G401.6 (cell line): ENCODE results near the gene SLC24A4.

Experiments used
- FAIRE-seq: peaks from 2 replicates; lab custom pipeline; 2012; peaks lifted over from hg19 to GRCh38; lab: Jason Lieb, UNC

The SLC24A4 gene

GRCh38 chr14:92482621-92483319 is 159.8 kb downstream of the SLC24A4 start:
- FAIRE-seq, result no peak

- FAIRE-seq, result no peak
Measured at GRCh38 chr14:92484132-92484823, 161.3 kb downstream of the SLC24A4 start.

- FAIRE-seq, result no peak
Measured at GRCh38 chr14:92486881-92487280, 163.9 kb downstream of the SLC24A4 start.

GRCh38 chr14:92487513-92488133 is 164.7 kb downstream of the SLC24A4 start:
- no peak for FAIRE-seq

DNA sequence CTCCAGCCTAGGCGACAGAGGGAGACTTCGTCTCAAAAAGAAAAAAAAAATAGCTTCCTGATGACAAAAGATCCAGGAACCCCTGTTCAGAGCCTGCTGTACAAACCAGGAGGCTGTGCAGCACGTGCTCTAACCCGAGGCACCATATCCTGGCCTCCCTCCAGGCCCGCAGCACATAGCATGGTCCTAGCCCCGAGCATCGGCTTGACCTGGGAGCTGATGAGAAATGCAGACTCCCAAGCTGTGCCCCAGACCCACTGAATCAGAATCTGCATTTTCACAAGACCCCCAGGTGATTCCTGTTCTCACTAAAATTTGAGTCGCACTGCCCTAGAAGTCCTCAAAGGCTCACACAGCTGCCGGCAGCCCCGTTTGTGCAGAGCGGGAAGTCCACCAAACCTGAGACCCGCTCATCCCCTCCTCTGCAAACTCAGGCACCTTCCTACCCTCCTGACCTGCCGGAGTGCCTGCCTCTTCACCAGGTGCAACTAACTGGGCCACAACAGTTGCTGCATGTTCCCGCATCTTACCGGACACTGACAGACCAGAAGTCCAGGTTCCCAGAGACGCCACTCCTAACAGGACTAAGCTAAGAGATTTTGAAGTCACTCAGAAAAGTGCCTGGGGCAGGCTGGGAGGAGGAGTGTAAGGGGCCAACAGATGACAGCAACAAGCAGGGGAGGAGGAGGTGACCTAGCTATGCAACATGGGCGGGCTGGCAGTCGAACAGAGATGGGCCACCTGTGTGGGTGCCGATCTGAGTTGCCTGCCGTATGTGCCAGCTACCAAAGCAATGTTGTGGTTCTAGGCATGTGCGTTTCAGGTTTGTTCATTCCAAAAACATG is 166.7 kb downstream of the SLC24A4 start:
- no peak for FAIRE-seq

GRCh38 chr14:92490239-92490959 is 167.4 kb downstream of the SLC24A4 start:
- no peak for FAIRE-seq

DNA sequence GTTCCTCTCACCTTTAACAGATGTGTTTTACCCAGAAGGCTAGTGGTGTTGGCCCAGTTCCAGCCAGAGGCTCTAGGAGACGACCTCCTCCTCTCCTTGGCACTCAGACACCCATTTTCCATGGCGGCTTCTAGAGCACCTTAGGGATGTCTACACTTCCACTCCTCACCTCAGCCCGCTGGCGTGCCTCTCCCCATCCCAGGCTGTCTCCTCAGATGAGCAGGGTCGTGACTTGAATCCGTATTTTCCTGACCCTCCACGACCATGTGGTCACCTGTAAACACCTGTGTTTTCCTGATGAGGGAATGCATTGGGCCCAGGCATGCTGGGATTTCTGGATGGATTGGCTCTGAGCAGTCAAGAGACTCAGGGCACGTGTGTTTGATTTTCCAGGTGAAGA is 168.8 kb downstream of the SLC24A4 start:
- no peak for FAIRE-seq

DNA sequence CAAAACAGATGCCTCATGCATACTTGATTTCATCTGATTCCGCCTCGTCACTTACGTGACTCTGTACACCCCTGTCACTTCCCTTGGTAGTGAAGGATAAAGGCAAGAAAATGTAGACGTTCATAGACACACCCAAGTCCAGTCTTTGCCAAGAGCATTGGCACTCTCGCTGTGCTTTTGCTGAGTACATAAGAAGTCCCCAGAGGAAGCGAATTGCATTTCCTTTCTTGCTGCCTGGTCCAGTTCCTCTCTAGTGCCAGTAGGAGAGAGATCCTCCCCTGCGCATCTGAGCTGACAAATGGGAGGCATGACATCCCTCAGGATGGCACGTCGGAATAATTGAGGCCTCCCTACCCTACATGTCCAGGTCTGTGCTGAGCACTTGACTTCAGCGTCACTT is 169.3 kb downstream of the SLC24A4 start:
- FAIRE-seq, result no peak

DNA sequence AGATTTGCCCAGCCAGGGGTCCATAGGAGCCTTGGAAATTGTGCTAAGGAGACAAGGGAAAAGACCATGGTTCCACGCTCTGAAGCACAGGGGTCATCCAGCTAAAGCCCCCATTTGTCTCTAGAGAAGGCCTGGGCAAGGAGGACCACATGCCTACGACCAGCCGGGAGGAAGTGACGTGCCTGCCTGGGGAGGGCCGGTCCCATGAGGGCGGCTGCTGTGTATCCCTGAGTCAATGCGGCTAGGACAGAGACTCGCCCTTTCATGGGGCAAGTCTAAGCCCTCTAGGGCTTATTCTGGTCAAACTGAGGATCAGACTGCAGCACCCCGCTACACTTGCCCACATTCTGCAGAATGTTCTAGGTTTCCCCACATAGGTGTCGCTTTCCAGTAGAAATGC is 170.1 kb downstream of the SLC24A4 start:
- FAIRE-seq, result no peak

DNA sequence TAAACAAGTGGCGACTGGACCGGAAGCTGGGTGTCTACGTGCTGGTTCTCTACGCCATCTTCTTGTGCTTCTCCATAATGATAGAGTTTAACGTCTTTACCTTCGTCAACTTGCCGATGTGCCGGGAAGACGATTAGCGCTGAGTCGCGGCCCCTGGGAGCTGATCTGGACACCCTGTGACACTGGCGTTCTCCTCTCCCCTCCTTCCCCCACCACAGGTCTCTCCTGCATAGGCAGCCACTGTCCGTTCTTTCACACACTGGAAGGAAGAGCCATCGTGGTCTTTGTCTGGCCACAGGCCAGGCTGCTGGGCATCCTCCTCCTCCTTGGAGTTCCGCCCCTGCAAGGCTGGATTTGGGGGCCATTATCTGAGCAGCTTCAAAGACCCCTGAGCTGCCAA is 170.5 kb downstream of the SLC24A4 start:
- FAIRE-seq, result no peak

GRCh38 chr14:92494512-92494911 is 171.5 kb downstream of the SLC24A4 start:
- no peak for FAIRE-seq

- no peak for FAIRE-seq
Measured at GRCh38 chr14:92495027-92495426, 172.1 kb downstream of the SLC24A4 start.

- FAIRE-seq, result no peak
Measured at GRCh38 chr14:92496191-92496857, 173.4 kb downstream of the SLC24A4 start.

DNA sequence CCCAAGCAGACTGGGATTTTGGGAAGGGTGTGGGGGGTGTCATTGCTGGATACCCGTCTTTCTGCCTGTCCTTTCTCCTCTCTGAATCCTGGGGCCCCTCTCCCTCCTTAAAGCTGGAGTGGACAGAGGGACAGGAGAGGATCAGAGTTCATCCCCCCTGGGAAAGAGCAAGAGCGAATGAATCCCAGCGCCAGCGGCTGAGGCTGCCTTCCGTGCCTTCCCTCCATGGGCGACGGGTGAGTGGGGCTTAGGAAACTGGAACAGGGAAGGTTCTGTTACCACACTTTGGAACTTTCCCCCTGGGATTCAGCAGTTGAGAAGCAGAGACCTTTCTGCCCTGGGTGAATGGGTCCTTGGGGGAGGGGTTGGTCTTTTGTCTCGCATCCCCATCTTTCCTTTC is 174.4 kb downstream of the SLC24A4 start:
- no peak for FAIRE-seq

DNA sequence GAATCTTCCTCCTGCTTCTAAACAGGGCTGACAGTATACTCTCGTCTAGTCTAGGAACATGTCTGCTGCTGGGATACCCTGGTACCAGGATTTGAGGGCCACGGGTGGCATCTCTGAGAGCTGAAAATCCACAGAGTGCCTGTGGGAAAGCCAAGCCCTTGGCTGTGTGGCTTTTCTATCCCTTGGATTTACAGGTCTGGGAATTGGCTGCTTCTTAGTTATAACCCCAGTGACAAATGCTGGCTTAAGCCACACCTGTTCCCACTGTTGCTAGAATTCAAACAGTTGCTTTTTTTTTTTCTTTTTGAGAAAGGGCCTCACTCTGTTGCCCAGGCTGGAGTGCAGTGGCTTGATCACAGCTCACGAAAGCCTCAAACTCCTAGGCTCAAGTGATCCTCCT is 176.3 kb downstream of the SLC24A4 start:
- no peak for FAIRE-seq

DNA sequence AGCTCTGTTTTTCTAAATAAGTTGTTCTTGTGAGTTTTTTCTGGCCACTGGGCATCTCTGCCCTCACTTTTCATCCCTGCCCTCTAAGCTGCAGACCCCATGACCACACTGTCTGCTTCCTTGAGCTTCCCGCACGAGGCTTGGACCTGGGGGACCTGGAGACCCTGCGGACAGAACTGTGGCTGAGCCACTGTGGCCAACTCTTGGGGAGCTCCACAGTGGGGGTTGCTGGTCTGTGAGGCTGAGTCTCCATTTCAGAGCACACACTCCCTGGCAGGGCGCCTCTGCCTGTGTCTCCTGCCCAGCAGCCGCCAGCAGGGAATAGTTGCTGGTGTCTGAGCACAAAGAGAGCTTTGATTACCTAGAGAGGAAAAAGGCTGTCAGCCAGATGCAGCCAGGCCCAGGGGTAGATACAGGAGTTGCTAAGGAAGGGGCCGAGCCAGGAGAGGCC is 177.6 kb downstream of the SLC24A4 start:
- no peak for FAIRE-seq

DNA sequence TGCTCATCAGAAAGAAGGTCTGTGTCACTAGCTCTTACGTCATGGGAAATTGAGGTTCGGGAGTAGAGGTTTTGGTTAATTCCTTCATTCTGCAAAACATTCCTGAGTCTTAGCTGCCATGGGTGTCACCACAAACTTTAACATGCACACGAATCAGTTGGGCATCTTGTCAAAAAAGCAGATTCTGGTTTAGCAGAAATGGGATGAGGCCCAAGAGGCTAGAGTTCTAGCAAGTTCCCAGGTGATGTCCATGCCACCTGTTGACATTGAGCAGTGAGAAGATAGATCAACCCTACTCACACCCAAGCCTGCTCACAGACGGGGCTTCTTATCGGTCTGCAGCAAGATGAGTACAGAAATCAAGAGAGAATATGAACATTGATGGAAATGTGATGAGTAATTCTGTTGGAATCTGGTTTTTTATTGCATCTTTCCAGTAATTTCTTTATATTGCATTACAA is 179.0 kb downstream of the SLC24A4 start:
- FAIRE-seq, result no peak

GRCh38 chr14:92502541-92503286 is 179.7 kb downstream of the SLC24A4 start:
- FAIRE-seq, result no peak

GRCh38 chr14:92503756-92504491 is 181.0 kb downstream of the SLC24A4 start:
- FAIRE-seq, result no peak

GRCh38 chr14:92505826-92506225 is 182.9 kb downstream of the SLC24A4 start:
- FAIRE-seq, result no peak
